HG03139 (cell line): Measurements from ENCODE around the gene TBC1D9.

Experiments
- ATAC-seq: cut with Tn5 transposase; IDR thresholded peaks from one replicate; pipeline ENCODE4 v1.9.1; 2021; ENCODE audit not compliant: unreplicated experiment

Gene TBC1D9

DNA sequence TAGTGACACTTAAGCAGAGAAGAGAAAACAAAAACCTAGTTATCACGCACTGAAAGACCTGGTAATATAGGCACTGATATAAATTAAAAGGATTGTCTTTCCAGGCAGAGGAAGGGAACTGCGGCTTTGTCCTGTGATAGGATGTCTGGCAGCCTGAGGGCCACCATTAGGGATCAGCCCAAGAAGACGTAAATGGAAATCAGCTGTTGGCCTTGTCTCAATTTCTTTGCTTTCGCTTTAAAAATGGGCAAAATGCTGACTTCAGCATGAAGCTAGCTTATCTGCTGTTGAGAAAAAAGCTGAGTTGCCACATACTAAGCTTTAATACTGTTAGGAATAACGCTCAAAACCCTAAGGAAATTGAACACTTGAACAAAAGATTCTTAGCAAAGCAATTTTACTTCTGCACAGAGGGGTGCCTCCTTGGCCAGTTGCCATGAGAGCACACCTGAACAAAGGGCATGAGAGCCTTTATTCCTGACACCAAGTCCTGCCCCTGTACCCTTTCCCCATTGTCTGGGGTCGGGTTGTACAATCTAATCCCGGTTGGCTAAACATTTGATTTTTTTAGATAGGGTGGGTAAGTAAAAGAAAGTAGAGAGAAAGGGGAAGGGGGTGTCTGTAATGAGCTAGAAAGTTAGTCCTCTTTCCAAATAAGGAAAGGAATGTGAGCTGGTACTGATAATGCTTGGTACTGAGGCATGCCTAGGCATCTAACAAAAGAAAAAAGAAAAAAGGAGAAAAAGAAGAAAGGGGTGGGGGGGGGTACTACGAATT is 102.3 kb downstream of the TBC1D9 start:
- ATAC-seq = no peak

DNA sequence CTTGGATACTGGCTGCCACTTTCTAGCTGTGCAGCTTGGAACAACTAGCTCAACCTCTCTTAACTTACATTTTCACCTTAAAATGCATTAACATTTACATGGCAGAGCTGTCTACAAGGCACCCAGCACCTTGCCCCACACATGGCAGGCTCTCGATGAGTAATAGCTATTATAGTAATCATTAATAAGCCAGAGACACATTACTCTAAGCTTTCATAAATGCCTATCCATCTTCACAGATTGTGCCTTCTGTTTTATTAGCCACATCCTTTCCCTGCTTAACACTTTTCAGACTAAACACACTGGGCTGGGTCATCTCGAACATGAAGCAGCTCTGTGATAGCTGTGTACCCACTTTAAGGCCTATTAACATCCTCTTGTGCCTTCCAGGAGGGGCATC is 103.6 kb downstream of the TBC1D9 start:
- no peak for ATAC-seq

DNA sequence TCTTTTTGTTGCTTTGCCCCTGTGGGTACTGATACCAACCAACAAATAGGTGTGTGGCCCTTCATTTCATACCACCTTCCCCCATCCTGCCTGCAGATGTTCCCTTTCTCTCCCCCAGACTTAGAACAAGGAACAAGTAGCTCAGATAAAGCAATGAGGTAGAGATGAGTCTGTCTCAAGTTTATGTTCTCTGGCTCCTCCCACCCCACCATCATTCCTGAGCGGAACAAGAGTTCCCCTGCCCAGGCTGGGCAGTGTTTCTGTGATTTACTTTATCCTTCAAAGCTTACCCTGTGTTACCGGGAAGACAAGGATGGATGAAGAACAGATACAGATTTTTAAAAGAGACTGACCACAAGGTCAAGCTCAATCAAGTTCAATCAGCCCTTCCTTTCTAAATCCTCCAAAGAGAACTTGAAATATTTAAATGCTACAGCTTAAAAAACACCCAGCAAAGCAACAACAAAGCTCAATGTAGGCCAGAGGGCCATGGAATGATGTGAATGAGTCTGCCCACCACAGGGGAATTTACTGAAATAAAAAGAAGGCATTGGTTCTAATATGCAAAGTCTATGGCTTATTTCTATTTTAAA is 107.4 kb downstream of the TBC1D9 start:
- no peak for ATAC-seq

DNA sequence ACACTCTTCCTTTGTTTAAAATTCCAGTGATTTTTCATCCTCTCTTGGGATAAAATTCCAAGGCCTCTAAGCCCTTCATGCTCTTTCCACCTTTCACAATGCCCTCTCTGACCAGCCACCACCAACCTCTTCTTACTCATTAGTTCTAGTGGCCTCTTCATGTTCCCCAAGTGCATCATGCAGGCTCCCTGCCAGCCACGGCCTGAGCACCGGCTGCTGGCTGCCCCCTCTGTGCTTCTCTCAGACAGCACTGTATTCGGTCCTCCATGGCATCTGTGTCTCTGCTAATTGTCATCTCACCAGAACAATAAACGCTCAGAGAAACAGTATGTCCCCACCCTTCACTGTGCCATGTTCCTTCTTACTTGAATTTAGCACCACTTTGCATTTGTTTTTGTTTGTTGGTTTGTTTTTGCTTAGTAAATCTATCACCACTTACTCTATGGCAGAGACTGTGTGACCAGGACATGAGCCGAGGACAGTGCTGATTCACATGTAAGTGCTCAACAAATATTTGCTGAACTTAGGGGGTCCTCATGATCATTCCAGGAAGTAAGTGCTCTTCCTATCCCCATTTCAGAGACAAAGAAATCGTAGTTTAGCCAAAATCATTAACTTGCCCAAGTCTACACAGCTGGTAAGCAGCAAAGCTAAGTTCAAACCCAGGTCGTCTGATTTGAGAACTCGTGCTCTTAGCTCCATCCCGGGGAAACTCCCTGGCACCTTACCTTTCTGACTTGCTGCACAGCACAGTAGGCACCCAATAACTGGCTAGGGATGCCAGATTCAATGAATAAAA is 110.4 kb downstream of the TBC1D9 start:
- ATAC-seq = no peak

DNA sequence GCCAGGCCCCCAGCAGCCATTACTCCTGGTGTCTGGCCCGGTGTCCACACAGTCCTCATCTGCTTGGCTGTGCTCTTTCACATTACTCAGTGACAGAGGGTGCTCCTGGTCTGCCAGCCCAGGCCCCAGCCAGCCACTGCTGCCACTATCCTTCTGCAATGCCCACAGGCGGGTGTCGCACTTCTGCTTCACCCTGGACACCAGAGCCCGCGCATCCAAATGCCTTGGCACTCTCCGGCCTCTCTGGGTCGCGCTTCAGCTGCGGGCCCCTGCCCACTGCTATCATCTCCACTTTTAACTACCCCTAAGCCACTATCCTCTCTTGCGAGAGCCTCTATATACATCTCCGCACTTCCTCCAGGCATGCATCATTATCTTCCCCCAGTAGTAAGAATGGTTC is 111.0 kb downstream of the TBC1D9 start:
- no peak for ATAC-seq

DNA sequence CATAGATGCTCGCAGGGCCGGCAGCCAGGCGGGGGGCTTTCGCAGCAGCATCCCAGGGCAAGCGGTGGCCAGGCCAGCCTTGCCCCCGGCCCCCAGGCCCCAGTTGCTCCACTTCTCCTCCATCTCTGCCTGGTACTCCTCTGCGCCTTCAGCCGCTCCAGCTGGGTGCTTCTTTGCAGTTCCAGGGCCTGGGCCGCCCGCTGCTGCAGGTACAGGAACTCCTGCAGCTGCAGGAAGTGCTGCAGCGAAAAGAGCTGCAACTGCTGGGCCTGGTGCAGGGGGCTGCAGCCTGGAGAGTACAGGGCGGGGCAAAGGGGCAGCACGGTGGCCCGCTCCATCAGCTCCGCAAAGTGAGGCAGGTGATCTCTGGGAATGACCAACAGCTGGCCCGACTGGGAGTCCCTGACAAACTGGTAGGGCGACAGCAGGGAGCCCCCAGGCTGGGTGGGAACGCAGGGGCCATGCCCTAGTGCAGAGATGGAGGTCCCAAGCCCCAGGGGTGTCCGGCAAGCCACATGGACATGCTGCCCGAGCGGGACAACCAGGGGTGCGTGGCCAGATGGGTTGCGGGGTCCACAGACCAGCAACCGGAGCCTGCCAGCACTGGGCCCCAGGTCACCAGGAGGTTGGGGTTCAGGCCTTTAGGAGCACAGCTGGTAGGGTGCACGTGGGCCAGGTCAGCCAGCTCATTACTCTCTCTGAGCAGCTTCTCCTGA is 111.6 kb downstream of the TBC1D9 start:
- ATAC-seq = no peak

DNA sequence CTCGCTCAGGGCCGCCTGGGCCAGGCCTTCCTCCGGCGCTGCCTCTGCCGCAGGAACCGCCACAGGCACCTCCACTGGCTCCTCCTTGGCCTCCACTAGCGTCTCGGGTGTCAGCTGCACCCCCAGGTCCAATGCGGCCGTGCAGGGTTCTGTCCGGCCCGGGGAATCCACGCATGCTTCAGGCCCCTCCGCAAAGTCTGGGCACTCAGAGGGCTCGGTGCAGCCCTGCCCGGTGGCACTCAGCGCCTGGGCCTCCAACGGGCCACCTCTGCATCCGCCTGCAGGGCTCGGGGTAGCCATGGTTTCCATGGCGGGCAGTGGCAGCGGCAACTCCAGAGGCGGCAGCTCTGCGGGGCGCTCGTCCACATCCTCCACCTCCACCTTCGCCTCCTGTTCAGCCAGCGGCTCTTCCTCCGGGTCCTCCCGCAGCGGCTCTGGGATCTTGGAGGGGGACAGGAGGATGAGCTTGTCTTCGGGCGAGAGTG is 112.6 kb downstream of the TBC1D9 start:
- ATAC-seq = no peak

DNA sequence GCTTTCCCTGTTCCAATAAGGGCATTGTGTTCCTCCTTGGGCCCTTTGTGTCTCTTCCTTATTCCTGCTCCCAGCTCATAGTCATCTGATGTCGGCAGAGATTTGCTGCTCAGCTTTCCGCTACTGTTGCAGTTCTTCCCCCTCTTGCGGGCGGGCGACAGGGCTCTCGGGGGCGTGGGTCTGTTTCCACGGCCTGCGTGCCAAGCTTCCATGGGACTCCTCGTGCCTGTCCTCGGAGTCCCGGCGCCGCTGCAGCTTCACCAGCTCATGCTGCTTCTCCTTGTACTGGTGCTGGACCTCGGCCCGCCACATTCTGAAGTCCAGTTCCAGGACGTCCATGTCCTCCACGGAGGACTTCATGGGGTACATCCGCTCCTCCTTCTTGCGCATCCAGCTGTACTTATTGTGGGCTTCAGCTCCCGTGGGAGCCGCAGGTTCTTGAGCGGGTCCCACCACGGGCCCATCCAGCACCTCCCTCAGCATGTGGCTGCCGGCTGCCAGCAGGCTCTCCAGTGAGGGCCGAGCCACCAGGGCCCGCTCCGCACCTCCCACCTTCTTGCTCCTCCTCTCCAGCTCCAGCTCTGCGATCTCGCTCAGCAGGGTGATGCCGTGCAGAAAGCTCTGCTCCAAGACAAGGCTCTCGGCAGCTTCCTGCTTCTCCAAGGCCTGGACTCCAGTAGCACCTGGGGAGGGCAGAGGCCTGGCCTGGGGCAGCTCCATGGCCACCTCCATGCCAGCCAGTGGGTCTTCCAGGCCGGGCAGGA is 113.3 kb downstream of the TBC1D9 start:
- no peak for ATAC-seq

DNA sequence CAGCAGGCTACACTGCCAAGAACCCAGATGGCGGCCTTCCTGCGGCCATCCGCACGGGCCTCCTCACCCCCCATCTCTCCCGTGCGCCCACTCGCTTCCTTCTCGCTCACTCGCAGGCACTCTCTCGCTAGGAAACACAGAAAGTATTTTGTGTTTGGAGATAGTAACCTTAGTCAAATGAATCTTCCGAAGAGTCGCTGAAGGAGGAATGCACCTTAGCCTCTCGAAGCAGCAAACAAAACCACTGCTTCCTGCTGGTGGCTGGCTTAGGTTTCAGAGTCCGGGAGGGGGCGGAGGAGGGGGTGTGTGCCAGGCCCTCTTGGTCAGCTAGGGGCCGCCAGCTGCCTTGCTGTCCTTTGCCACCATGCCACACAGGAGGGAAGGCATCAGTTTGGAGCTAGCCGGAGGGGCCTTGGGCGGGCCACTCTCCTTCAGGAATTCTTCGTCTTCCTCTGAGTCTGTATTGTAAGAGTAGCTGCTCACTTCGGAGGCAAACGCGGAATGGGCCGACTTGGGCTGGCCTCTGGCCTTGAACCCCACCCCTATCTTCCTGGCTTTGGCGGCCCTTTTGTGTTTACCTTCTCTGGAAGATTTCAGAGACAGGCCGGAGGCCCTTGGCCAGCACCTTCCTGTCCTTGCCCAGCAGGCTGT is 114.3 kb downstream of the TBC1D9 start:
- no peak for ATAC-seq

DNA sequence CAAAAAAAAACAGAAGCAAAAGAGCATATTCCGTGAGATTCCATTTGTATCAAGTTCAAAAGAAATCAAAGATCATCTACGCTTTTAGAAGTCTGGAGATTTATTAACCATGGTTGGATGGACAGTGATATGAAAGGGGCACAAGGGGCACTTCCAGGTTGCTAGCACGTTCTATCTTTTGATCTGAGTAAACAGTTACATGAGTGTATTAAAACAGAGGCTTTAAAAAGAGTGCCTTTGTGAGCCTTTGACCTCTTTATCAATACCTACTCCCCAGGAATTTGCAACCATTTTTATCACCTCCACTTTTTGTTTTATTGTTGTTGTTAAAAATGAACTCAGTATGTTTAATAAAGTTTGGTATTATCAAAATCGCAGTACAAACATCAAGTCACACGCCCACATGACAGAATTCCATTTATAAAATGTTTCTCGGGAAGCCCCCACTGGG is 115.1 kb downstream of the TBC1D9 start:
- ATAC-seq = no peak

DNA sequence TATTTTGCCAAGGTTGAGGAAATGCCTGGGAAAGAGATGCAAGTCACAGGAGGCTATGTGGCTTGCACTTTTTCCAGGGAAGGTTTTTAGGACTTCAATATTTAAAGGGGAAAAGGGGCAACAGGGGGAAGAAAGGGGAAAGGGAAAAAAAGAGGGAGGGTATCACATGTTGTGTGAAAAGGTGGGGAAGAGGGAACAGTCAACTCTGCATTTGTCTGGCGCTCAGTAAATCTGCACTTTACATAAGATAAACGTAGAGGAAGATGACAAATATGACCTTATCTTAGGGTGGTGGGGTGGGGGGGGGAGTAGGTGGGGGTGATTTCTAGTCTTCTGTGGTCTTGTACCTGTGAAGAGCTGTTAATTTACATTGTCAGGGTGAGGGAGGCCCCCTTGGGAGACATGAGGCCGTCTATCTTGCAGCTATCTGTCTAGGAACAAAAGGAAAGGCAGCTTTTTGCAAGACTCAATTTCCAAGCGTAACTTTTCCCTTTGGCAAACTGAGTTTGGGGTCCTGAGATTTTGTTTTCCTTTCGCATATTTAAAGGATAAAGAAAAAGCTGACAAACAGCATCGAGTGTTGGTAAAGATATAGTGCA is 115.9 kb downstream of the TBC1D9 start:
- ATAC-seq = no peak

DNA sequence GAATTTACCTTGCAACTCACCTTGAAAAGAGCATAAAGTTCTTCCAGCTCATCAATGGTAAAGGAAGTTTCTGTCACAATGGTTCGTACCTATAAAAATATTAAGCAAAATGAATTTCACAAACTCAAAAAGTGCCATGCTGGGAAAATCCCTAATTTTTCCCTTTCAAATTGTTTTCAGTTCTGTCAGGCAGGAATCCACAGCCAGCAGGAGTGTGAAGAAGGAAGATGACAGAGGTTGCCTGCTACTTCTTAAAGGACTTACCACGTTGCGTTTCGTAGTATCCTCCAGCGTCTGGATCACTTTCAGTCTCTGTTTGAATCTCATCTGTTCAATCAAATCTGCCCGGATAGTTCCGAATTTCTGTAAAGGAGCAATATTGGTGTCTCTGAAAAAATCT is 117.1 kb downstream of the TBC1D9 start:
- no peak for ATAC-seq

DNA sequence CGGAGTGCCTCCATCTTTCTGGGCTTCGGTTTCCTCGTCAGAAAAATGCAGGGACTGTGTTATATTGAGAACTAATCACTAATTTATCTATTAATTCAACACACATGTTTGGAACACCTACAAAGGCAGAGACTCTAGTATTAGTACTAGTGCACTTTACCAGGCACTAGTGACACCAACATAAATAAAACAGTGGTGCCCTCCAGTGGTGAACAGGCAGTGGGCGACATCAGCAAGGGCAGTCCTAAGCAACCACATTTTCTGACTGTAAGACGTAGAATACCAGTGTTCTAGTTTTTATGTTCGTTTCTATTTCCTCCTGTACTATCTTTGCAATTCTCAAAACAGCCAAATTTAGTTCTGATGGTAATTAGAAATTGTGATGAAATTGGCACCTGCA is 118.3 kb downstream of the TBC1D9 start:
- ATAC-seq = peak; percentile 75

DNA sequence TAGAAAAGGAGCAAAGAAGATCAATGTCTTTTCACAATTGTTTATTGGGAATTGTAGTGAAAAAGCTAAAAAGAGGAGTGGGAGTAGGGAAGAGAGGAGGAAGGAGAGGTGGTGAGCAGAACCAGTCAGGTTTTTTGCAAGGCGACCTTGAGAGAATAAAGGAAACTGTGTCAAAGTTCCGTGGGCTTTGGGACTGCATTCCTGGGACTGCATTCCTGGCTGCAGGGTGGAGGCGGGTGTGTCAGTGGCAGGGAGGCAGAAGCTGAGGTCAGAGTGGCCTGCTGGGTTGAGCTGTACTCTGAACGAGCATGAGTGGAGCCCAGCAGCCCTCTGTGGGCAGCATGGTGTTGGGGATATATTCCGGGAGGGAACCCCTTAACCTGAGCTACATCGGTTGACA is 120.6 kb downstream of the TBC1D9 start:
- no peak for ATAC-seq

DNA sequence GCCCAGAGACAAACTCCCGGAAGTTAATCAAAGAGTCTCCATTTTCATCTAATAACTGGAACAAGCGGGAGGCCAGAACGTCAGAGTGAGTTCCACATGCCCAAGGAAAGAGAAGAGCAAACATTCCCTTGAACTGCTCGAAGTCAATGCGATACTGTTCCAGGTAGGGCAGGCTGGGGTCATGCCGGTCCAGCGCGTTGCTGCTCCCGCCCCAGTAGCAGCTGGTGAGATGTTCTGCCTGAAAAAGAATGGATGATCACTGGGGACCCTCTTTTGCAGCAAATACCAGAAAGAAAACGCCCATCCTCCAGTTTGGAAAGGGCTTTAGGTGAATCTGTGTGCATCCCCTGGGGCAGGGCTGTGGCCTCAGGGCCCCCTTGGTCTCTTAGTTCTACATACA is 122.2 kb downstream of the TBC1D9 start:
- ATAC-seq = no peak

DNA sequence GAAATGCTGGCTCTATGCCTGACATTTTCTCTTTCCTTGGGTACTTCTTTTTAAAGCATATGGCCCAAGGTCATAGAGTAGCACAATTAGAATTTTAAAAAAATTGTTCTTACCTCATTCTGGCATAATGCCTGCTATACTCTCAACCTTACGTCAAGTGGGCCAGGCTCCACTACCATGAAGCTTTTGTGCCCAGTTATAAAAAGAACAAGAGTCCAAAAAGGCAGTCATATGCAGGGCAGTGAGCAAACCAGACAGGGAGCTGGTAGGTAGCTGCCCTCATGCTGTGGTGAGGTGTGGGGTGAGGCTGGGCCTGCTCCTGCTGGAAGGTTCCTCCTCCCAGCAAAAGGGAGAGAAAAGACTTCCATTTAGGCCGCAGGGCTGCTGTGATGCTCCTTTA is 123.1 kb downstream of the TBC1D9 start:
- no peak for ATAC-seq

DNA sequence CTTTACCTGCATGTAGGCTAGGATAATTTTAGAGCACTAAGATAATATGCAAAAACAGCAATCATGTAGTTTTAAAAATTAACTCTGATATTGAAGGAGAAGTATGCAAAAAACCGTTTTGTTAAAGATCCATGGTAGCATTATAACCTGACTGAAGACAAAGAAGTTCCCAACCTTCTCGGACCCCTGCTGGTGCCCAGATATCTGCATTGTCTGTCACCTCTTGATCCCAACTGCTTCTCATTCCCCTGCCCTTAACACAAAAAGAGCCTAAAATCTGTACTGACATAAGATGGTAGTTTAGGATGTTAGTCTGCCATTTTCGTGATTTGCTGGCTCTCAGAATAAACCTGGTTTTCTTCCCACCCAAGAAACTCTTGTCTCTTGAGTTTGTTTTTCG is 125.9 kb downstream of the TBC1D9 start:
- no peak for ATAC-seq

DNA sequence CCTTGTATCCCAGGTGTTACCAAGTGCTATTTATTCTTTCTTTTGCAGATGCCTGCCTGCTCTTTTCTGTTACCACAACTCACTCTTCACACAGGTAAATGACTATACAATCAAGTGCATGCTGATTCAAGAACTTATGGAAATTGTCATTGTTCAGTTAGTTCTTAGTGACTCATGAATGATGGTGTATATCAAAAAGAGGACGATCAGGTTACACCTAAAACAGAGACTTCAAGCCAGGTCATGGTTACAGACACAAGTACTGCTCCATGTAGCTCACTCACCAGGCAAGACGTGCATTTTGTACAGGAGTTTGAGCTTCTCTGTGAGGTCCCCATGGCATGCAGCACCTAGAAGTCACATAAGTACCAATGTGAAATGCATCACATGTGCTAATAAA is 128.2 kb downstream of the TBC1D9 start:
- ATAC-seq = no peak

DNA sequence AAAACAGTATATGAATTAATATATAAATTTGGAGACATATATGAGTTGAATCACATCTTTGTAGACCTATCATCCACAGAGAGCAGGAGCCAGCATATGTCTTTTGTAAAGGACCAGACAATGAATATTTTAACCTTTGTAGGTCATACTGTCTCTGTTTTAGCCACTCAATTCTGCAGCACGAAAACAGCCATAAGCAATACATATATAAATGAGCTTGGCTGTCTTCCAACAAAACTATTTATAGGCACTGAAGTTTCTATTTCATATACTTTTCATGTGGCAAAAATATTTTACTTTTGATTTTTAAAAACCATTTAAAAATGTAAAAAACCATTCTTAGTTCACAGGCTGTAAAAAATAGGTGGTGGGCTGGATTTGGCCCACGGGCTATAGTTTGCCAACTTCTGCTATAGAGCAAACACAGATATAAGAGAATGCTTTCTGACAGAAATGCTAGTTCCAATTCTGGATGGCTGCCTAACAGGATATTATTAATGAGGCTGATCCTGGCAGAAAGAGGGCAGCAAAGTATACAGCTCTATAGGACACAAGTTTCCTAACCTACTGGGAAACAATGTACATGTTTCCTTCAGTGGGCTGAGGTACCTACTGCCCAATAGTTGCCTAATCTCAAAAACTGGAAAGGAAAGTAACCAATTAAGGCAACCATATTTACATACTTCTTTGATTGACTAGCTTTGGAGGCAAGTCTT is 129.4 kb downstream of the TBC1D9 start:
- ATAC-seq = no peak
